ENCODE data around the gene C18orf63.

C18orf63 gene

GRCh38 chr18:74331404-74331803 is 15.8 kb downstream of the C18orf63 start:
- DNase-seq: peak; percentile 23

GRCh38 chr18:74333091-74333490 is 17.5 kb downstream of the C18orf63 start:
- DNase-seq: no peak

GRCh38 chr18:74334242-74334893 is 18.7 kb downstream of the C18orf63 start:
- DNase-seq: no peak

GRCh38 chr18:74336656-74337055 is 21.0 kb downstream of the C18orf63 start:
- DNase-seq: no peak

- DNase-seq: no peak
These were observed 21.7 kb downstream of the C18orf63 start for GRCh38 chr18:74337155-74337911.

- DNase-seq: no peak
These were observed 22.3 kb downstream of the C18orf63 start for GRCh38 chr18:74337912-74338309.

- DNase-seq: peak; percentile 55
These were observed 26.9 kb downstream of the C18orf63 start for GRCh38 chr18:74342416-74343043.

- DNase-seq: no peak
These were observed 30.6 kb downstream of the C18orf63 start for GRCh38 chr18:74346206-74346605.

GRCh38 chr18:74348581-74348980 is 32.9 kb downstream of the C18orf63 start:
- no peak for DNase-seq

GRCh38 chr18:74351354-74351753 is 35.7 kb downstream of the C18orf63 start:
- no peak for DNase-seq

- DNase-seq: peak; percentile 55
These were observed 37.6 kb downstream of the C18orf63 start for GRCh38 chr18:74353169-74353775.

- no peak for DNase-seq
These were observed 41.3 kb downstream of the C18orf63 start for GRCh38 chr18:74356959-74357358.

- no peak for DNase-seq
These were observed 45.4 kb downstream of the C18orf63 start for GRCh38 chr18:74360852-74361655.

- DNase-seq: no peak
These were observed 52.3 kb downstream of the C18orf63 start for GRCh38 chr18:74367905-74368304.

- DNase-seq: no peak
These were observed 53.5 kb downstream of the C18orf63 start for GRCh38 chr18:74368901-74369705.

GRCh38 chr18:74370115-74370514 is 54.5 kb downstream of the C18orf63 start:
- DNase-seq: no peak

- DNase-seq: no peak
These were observed 57.8 kb downstream of the C18orf63 start for GRCh38 chr18:74373428-74373827.

GRCh38 chr18:74375999-74376398 is 60.4 kb downstream of the C18orf63 start:
- DNase-seq: no peak

GRCh38 chr18:74376523-74376922 is 60.9 kb downstream of the C18orf63 start:
- DNase-seq: no peak

- no peak for DNase-seq
These were observed 62.1 kb downstream of the C18orf63 start for GRCh38 chr18:74377776-74378175.

GRCh38 chr18:74378179-74378682 is 62.6 kb downstream of the C18orf63 start:
- DNase-seq: no peak

GRCh38 chr18:74380916-74381315 is 65.3 kb downstream of the C18orf63 start:
- no peak for DNase-seq
